ENCODE data around the gene ARID1B.

Gene ARID1B

DNA sequence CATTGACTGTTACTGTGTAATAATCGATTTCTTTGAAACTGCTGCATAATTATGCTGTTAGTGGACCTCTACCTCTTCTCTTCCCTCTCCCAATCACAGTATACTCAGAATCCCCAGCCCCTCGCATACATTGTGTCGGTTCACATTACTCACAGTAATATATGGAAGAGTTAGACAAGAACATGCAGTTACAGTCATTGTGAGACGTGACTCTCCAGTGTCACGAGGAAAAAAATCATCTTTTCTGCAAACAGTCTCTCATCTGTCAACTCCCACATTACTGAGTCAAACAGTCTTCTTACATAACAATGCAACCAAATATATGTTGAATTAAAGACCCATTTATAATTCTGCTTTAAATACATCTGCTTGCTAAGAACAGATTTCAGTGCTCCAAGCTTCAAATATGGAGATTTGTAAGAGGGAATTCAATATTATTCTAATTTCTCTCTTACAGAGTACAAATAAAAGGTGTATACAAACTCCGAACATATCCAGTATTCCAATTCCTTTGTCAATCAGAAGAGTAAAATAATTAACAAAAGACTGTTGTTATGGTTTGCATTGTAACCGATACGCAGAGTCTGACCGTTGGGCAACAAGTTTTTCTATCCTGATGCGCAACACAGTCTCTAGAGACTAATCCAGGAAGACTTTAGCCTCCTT is 432.8 kb downstream of the ARID1B start:
- no peak for DNase-seq (ENCODE audit: low read depth, low spot score)
- TF ChIP-seq, protein P1, sequence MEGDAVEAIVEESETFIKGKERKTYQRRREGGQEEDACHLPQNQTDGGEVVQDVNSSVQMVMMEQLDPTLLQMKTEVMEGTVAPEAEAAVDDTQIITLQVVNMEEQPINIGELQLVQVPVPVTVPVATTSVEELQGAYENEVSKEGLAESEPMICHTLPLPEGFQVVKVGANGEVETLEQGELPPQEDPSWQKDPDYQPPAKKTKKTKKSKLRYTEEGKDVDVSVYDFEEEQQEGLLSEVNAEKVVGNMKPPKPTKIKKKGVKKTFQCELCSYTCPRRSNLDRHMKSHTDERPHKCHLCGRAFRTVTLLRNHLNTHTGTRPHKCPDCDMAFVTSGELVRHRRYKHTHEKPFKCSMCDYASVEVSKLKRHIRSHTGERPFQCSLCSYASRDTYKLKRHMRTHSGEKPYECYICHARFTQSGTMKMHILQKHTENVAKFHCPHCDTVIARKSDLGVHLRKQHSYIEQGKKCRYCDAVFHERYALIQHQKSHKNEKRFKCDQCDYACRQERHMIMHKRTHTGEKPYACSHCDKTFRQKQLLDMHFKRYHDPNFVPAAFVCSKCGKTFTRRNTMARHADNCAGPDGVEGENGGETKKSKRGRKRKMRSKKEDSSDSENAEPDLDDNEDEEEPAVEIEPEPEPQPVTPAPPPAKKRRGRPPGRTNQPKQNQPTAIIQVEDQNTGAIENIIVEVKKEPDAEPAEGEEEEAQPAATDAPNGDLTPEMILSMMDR (IDR thresholded peaks at IDR 0.05; ENCODE audit: low read depth, low read length) = no peak
- in situ Hi-C loops (cut with HindIII; ENCODE audit: low sequenced_read_pairs) = no loop called here
- H3K4me3 ChIP-seq (ENCODE audit: low read depth, low read length) = no peak overlapping the region

DNA sequence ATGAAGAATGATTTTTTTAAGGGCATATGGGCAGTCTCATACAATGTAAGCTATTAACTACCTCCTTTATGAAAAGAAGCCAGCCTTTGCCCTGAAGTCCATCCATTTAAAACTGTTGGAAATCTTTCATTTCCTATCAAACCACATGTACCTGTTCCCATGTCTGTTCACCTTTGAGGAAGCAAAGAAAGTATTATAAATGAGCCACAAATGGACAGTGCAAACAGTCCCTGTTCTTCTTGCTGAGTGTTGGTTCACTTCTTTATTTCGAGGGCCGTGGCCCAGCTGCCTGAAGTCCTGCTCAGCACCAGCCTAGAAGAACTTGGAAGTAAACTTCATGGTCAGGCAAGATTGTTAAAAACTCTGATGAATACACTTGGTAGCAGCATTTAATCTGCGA is 433.8 kb downstream of the ARID1B start:
- DNase-seq (ENCODE audit: low read depth, low spot score) = no peak
- TF ChIP-seq, protein P1 (IDR thresholded peaks at IDR 0.05; ENCODE audit: low read depth, low read length) = no peak
- H3K4me3 ChIP-seq (ENCODE audit: low read depth, low read length) = no peak overlapping the region
- in situ Hi-C loops (cut with HindIII; ENCODE audit: low sequenced_read_pairs) = no loop called here

DNA sequence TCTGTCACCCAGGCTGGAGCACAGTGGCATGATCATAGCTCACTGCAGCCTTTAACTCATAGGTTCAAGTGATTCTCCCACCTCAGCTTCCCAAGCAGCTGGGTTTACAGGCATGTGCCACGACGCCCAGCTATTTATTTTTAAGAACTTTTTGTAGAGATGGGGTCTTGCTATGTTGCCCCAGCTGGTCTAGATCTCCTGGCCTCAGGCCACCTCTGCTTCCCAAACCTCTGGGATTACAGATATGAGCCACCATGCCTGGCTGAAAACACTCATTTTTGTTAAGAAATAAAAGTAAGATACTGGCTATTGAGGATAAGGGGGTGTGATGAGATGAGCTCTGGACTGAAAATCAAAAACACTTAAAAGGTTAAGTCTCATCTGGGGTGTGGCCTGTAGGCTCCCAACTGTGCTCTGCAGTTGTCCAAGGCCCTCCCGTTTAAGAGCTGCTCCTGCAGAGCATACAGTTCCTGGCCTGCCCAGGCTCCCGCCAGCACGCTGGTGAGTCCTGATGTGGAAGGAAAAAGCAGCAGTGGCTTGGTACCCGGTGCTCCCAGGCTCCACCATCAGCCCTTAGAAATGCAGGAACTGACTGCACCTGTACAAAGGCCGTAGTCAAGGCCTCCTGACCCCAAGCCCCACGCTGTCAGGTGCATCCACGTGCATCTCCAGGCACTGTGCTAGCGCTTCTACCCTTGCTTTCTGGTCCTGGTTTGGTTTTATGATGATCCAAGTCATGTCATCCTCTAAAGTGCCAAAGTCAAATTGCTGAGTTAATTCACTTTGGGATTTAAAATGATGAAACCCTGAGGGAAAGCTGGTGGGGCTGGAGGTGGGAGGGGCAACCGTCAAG is 434.7 kb downstream of the ARID1B start:
- H3K4me3 ChIP-seq (ENCODE audit: low read depth, low read length) = no peak overlapping the region
- in situ Hi-C loops (cut with HindIII; ENCODE audit: low sequenced_read_pairs) = no loop called here
- TF ChIP-seq, protein P1 (IDR thresholded peaks at IDR 0.05; ENCODE audit: low read depth, low read length) = no peak
- no peak for DNase-seq (ENCODE audit: low read depth, low spot score)

DNA sequence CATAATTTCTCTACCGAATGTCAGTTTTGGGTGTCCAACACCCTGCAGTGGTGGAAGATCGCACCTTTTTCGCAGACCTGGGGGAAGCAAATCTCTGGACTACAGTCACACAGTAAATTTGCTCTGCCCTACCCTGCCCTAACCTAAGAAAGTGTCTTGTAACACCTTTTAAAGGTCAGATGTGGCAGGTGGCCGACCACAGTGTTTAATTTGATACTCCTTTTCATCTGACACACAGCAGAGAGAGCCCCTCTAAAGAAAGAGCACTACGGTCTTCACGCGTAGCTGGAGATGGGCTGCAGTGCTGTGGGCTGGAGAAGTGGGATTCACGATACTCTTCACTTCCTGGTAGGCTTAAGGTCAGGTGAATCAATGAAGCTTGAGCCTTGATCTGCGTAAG is 436.2 kb downstream of the ARID1B start:
- TF ChIP-seq, protein P1 (IDR thresholded peaks at IDR 0.05; ENCODE audit: low read depth, low read length) = no peak
- in situ Hi-C loops (cut with HindIII; ENCODE audit: low sequenced_read_pairs) = no loop called here
- no peak for DNase-seq (ENCODE audit: low read depth, low spot score)
- no peak overlapping the region for H3K4me3 ChIP-seq (ENCODE audit: low read depth, low read length)

DNA sequence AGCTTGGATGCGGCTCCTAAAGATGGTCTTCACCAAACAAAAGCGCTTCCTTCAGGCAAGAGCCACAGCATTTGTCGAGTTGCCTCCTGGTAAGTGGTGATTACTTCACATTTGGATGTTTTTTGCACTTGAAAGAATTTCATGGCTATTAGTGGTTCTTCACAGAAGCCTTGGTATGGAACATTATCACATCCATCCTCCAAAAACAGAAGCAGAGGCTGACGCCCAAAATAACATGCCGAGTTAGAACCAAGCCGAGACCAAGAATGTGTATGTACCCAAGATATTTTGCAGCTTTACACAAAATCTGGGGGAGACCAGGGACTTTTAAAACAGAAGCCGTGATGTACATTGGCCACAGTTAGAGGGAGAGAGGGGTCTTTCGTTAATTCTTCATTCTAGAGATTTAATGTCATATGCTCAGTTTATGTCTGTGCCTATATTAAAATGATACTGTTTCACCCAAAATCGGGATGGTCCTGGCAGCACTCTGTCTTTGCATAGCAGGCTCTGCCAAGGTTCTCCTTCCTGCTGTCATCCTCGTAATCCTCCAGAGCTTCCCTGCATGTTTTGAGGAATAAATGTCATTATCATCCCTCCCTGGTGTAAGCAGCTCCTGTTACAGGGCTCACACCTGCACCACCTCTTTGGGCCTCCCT is 436.9 kb downstream of the ARID1B start:
- TF ChIP-seq, protein P1 (IDR thresholded peaks at IDR 0.05; ENCODE audit: low read depth, low read length) = no peak
- in situ Hi-C loops (cut with HindIII; ENCODE audit: low sequenced_read_pairs) = no loop called here
- no peak for DNase-seq (ENCODE audit: low read depth, low spot score)
- H3K4me3 ChIP-seq (ENCODE audit: low read depth, low read length) = no peak overlapping the region

DNA sequence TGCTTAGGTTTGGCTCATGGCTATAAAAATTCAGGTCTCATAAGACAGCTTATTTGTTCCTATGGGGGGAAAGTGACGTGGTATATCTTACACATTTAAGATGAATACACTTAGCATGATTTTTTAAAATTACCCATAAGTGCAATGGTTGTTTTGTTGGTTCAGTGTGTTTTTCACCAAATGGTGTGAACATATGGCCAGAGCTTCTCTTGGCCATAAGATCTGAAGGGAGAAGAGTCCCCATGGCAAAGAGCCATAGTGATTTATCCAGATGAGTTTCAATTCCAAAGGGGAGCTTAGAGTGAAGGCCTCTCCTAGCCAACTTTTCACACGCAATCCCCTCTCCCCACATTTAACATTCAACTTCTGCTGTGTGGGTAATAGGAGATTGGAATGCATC is 438.5 kb downstream of the ARID1B start:
- in situ Hi-C loops (cut with HindIII; ENCODE audit: low sequenced_read_pairs) = no loop called here
- DNase-seq (ENCODE audit: low read depth, low spot score) = no peak
- no peak overlapping the region for H3K4me3 ChIP-seq (ENCODE audit: low read depth, low read length)
- TF ChIP-seq, protein P1 (IDR thresholded peaks at IDR 0.05; ENCODE audit: low read depth, low read length) = no peak
